ENCODE data around the gene HSPG2.
"Not testable (repeated sequence)": the region's sequence is repeated elsewhere in the genome, so short reads cannot be mapped to it uniquely, and the experiment has no call there.

The HSPG2 gene

DNA sequence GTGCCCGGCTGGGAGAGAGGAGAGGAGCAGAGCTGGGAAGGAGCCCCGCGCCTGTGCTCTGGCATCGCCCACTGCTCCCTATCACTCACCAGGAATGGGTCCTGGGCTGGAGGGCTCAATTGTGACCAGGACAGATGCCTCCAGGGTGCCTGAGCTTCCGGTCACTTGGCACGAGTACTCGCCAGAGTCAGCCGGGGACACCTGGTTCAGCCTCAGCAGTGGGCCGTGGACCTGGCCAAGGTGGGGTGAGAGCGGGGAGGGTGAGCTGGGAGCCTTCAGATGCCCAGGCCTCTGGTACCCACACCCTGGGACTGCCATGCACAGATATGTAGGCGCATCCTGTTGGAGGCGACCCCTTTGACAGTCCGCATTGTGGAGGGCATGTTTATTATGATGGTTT lies 93.9 kb downstream of the HSPG2 start:
- no peak for DNase-seq (ENCODE audit: low spot score)

DNA sequence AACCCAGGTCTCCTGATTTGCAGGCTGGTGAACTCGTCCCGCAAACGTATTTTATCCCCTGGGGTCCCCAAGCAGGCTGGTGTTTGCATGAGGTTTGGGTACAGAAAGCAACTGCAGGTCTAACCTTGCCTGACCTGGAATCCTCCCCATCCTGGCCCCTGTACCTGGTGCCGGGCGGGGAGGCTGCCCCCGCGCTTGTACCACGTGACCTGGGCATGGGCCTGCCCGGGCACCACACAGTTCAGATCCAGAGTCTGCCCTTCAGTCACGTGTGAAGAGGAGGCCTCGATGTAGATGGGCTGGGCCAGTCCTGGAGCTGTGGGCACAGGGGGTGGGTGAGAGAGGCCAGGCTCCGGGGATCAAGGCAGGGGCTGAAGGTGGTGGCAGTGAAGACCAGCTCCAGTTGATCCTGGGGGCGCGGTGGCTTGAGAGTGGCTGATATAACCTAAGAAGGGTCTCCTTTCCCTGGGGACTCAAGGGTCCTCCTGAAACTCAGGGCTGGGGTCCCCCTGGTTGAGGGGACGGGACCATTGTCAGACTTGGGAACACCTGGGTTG lies 94.4 kb downstream of the HSPG2 start:
- DNase-seq (ENCODE audit: low spot score) = no peak

DNA sequence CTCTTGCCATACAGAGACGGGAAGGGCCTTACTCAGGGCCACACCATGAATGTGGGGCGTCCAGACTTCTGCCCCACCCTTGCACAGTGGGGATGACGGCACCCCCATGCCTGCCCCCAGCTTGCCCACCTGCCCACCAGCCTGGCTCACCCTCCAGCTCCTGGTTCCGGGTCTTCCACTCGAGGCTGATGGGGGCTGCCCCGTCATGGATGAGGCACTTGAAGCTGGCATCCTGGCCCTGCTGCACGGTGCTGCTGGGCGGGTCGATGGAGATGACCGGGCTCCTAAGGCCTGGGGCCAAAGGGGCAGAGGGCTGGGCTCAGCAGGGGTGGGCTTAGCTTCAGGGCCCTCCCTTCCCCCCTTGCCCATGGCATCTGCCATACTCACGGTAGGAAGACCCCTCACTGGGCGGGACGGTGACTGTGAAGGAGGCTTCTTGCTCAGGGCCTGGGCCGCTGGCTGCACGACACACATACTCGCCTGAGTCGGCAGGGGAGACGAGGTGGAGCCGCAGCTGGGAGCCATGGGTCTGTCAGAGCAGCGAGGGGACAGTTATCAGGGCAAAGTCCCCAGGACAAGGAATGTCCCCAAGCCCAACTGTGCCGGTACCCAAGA lies 95.2 kb downstream of the HSPG2 start:
- no peak for DNase-seq (ENCODE audit: low spot score)

DNA sequence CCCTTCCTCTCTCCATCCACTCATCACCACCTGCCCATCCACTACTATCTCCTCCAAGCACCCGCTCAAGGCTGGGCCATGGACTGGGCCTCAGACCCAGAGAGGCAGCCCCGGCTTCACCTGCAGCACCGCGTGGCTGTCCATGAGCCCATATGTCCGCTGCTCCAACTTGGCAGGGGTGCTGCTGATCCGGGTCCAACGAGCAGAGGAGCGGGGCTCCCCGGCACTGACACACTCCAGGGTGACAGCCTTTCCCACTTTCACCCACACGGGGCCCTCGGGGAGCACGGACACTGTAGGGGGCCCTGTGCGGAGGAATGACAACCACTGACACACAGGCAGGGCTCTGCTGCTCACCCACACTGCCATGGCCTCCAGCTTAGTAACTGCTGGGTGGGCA lies 96.1 kb downstream of the HSPG2 start:
- no peak for DNase-seq (ENCODE audit: low spot score)

DNA sequence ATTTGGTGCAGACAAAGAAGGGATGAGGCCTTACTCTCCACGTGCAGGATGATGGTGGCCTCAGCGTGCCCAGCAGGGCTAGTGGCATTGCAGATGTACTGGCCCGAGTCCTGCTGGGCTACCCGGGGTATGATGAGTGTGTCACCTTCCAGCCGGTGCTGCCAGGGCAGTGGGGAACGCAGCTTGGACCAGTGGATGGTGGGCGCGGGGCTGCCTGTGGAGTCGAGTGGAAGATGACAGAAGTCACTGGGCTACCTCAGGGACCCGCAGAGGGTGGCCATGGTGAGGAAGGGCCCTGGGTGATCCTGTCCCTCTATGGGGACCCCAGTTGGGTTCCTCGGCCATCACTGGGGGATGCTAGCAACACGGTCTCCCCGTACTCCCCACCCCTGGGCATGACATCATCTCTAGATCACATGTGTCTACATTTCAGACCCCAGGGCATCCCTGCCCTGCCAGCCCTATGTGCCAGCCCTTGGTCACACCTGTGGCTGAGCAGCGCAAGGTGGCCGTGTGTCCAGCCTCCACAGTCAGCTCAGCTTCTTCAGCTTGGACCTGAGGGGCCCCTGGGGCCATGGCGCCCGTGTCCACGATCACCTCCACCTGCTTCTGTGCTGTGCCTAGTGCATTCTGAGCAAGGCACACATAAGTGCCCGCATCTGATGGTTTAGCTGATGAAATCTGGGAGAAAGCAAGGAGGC lies 97.6 kb downstream of the HSPG2 start:
- no peak for DNase-seq (ENCODE audit: low spot score)

DNA sequence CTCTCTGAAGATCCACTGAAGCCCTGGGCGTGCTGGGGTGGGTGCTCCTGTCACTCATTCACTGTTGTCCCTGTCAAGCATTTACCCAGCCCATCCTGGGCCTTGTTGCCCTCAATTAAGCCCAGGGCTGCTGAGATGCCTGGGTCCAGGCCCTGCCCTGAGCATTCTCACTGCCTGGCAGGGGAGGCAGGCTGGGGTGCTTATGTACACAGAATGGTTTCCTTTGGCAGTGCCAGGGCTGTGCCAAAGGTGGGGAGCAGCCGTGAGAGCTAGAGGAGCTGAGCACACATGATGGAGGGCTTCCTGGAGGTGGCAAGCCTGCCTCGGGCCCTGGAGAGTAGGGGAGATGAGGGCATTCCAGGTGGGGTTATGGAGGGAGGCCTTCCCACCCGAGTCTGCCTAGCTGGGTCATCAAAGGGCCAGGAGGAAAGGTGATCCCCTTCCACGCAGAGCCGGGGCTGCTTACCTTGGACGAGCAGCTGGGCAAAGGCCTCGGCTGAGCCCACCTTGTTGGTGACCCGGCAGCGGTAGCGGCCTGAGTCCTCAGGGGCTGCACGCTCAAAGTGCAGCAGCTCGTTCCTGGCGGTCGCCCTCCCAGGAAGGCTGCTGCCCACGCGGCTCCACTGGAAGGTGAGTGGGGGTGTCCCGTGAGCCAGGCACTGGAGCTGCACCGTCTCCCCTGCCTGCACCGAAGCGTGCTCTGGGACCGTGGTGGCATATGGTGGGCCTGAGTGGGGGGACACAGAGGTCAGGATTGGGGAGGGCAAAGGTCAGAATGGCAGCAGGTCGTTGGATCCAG lies 98.6 kb downstream of the HSPG2 start:
- DNase-seq (ENCODE audit: low spot score) = no peak

DNA sequence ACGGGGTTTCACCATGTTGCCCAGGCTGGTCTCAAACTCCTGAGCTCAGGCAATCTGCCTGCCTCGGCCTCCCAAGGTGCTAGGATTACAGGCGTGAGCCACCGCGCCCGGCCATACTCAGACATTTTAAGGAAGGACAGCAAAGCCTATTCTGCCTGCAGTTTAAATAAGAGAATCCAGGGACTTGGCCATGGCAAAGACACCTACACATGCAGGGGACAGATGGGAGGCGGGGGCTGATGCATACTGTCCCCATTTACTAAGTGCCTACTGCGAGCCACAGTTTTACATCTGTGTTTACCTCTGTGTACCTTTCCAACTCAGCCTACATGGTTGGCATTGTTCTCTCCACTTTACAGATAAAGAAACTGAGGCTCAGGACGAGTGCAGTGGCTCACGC lies 99.6 kb downstream of the HSPG2 start:
- no peak for DNase-seq (ENCODE audit: low spot score)

DNA sequence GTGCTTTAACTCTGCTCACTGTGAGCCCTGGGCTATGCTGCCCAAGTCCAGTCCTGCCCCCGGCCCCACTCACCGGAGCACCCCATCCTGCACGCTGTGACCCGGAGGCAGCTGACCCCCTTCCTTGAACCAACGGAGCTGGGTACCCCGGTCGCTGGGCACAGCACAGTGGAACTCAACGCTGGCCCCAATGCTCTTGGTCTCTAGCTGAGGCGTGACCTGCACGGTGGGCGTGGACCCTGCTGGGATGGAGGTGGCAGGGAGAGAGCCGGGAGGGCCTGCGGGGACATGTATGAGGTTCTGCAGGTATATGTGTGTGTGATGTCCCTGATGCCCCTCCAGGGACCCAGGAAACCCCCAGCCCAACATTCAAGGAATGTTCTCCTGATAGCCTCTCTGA lies 100.4 kb downstream of the HSPG2 start:
- DNase-seq (ENCODE audit: low spot score) = no peak

DNA sequence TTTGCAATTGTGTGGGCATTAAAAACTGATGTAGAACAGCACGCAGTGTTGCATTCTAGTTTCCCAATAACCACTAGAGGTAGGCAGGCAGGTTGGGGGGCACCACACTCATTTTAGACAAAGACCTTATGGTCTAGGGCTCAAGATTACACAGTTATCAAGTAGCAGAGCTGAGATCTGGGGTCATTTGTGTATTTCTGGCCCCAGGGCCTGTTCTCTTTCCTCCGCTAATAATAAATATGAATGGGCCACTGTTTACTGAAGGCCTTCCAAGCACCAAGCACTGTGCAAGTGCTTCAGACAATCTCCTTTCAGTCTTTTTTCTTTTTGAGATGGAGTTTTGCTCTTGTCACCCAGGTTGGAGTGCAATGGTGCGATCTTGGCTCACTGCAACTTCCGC lies 101.1 kb downstream of the HSPG2 start:
- no peak for DNase-seq (ENCODE audit: low spot score)

DNA sequence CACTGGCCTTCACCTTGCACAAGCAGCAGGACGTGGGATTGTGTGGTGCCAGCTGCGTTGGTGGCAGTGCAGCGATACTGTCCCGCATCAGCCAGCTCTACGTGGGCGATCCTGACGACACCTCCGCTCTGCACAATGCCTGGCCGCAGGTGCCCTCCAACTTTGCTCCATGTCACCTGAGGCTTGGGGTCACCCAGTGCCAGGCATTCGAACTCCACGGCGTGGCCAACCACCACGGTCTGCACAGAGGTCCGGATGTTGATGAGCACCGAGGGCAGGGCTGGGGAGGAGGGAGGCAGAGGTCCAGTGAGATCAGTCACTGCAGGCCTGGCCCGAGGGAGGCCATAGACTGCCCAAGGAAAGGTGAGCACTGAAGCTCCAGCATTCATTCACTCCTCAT lies 102.4 kb downstream of the HSPG2 start:
- no peak for DNase-seq (ENCODE audit: low spot score)

DNA sequence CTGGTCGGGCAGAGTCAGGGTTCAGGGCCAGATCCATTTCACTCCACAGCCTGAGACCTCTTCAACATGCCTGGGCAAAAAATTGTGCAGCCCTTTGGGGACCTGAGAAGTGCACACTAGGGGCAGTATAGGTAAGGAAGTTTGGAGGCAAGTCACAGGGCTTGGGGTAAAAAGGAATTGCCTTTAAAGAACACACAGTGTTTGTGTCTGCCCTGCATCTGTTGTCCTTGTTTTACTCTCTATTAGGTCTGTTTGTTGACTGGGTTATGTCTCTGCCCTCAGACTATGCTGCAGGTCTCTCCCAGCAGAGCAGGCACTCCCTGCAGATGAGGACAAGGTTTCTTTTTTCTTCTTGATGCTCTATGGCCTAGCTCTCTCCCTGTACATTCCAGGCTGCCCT lies 103.0 kb downstream of the HSPG2 start:
- DNase-seq (ENCODE audit: low spot score) = peak; percentile 48

DNA sequence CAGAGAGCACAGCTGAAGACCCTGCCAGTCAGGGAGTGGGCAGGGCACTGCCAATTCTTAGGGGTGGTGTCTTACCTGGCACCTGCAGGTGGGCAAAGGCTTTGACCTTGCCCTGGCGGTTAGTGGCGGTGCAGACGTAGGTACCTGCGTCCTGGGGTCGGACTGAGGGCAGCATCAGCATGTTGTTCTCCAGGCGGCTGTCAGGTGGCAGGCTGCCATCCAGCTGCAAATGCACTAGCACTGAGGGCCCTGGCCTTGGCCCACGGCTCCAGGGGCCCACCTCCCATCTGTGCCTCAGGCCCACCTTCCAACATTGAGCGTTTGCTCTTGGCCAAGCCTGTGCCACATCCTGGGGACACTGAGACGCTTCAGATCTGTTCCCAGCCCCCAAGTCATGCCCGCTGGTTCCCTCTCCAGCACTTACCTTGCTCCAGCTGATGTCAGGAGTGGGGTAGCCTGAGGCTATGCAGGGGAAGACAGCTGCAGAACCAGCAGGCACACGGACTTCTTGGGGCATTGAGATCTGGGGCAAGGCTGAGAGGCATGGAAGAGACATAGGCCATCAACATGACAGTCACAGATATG lies 103.6 kb downstream of the HSPG2 start:
- DNase-seq (ENCODE audit: low spot score) = no peak

DNA sequence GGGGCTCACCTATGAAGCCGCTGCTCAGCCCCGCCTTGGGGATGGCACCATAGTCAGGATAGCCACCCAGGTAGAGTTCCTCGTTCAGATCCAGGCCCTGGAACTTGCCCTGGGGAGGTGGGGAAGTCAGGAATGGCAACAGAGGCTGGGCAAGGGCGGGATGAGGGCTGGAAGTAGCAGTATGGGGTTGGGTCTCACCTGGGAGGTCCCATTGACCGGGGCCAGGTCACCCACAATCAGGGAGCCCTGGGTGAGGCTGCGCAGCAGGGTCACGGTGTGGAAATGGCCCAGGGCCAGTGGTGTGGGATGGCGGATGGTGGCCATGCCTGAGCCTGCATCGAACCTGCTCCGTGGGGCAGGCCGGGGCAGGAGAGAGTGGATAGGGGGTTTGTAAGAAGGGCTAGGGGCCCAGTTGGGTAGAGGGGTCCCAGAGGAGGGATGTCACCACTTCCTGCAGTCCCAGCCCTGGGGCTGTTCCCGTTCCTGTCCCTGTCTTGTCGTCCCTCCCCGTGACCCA lies 105.6 kb downstream of the HSPG2 start:
- DNase-seq (ENCODE audit: low spot score) = no peak

DNA sequence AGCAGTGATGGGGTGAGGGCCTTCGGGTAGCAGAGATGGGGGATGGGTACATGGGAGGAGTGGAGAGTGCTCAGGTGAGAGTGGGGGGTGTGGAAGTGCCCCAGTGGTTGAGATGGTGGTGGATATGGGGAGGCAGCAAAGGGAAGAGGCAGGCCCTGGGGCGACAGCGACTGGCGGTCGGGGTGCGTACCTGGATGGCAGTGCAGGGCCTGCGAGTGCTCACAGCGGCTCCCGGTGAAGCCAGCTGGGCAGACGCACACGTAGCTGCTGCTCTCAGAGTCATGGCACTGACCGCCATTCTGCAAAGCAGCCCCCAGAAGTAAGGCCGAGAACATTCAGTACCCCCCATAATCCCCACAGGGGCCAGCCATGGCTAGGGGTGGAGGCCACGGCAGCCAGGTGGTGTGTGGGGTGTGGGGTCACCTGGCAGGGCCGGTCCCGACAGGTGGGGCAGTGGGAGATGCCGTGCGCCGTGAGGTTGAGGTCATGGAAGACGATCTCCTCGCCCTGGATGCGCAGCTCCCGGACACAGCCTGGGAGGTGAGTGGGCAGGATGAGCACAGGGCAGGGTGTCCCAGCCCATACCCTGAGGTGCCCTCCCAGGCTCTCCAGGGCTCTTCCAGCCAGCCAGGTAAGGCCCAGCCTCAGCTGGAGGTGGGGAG lies 106.2 kb downstream of the HSPG2 start:
- DNase-seq (ENCODE audit: low spot score) = no peak

DNA sequence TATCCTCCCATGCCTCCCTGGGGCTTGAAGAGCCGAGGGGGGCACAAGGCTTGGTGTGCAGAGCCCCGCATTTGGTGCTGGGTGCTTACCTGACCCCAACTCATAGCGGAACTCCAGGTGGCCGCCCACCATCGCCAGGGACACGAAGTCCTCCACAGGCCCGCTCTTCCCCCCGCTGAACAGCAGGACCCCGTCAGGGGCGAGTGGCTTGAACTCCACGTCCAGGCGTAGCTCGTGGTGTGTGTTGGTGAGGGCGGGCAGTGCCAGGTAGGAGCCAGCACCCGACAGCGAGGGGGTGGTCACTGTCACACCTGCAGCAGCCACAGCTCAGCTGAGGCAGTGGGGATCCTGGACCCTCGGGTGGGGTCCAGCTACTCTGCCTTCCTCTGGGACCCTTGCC lies 107.8 kb downstream of the HSPG2 start:
- DNase-seq (ENCODE audit: low spot score) = no peak

DNA sequence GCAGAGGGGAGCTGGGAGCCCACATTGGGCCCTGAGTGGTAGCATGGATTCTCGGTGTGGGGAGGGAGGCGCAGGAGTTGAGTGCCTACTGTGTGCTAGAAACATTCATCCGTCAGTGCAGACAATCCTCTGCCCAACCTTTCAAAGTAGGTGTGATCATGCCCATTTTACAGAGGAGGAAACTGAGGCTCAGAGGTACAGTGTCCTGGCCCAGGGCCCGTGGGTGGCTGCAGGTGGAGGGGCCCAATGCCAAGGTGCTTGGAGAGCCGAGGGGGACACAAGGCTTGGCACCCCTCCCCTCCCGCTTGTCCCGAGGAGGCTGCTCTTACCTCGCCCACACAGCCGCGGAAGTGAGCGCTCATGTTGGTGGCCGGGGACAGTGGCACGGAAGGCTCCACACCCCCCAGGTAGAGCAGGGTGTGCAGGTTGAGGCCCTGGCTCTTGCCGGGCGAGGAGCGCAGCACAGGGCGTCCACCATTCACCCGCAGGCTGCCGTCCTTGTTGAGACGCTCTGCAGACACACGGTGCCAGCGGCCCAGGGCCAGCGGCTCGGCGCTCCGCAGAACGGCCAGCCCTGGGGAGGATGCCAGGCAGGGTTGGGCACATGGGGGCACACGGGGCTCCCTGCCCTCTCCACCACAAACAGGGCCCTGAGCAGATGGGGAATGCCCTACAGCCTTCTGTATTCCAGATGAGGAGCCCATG lies 108.5 kb downstream of the HSPG2 start:
- no peak for DNase-seq (ENCODE audit: low spot score)

DNA sequence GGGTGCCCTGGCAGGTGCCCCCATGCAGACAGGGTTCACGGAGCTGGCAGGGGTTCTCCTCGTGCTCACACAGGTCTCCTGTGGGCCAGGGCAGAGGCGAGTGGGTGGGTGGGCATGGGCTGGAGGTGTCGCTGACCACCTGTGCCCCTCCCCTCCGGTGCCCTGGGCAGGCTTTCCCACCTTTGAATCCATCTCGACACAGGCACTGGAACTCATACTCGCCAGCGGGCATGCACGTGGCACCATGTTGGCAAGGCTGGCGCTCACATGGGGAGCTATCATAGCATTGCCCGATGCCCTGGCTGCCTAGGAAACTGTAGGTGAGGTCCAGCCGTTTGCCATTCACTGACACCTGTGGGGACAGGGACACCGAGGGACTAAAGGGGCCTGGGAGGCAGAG lies 109.0 kb downstream of the HSPG2 start:
- DNase-seq (ENCODE audit: low spot score) = no peak

DNA sequence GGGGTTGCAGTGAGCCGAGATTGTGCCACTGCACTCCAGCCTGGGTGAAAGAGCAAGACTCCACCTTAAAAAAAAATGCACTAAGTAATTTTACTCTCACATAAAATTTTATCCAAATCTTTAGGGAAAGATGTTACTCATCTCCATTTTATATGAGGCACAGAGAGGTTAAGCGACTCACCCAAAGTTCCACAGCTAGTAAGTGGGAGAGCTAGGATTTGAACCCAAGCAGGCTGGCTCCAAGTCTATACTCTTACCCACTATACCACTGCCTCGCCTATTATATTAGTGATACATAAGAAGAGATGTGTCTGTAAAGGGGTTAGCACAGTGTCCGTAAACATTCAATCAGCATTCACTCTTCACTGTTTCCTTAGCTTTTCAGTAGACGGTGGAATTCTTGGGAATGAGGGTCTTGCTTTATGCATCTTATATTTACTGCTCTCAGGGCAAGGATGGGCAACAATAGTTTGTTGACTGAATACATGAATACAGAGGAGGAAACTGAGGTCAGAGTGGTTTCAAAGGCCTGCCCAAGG lies 109.9 kb downstream of the HSPG2 start:
- no peak for DNase-seq (ENCODE audit: low spot score)

DNA sequence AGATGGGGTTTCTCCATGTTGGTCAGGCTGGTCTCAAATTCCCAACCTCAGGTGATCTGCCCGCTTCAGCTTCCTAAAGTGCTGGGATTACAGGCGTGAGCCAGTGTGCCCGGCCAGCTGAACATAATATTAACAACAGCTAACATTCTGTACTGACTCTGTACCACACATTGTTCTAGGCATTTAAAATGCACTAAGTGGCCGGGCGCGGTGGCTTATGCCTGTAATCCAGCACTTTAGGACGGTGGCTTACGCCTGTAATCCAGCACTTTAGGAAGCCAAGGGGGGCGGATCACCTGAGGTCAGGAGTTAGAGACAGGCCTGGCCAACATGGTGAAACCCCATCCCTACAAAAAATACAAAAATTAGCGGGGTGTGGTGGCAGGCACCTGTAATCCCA lies 110.4 kb downstream of the HSPG2 start:
- not testable (repeated sequence) for DNase-seq (ENCODE audit: low spot score)

DNA sequence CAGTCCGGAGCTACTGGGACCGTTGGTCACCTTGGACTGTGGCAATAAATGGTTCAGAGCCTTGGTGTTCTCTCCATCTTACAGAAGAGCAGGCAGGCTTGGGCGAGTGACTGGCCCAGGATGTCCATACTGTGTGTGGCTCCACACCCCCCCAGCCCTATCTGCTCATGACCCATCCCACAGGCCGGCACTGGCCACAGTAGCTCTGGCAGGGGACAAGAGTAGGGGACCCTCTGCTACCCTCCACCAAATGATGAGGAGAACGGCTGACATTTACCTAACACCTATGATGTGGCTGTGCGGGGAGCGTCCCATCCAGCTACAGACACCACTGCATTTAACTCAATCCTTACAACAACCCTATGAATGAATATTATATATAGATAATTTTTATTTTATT lies 111.7 kb downstream of the HSPG2 start:
- no peak for DNase-seq (ENCODE audit: low spot score)

DNA sequence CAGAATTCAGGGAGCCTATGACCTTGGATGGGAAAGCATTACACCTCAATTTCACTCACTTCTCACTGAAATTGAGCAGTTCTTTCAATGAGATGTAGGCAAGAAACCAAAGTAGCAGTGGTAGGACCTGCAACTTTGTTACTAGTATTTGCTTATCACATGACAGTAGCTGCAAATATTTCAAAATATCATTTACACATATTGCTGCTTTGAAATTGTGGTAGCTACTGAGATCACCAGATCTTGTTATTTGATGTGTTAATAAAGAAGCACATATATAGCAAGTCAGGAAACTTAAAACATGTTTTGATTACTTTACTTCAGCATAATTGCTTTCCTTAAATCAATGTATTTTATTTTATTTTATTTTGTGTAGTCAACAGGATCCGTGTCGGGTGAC lies 112.2 kb downstream of the HSPG2 start:
- no peak for DNase-seq (ENCODE audit: low spot score)
